Erythroblast (primary cell): ENCODE data around the gene AKNA.
A peak's percentile ranks its signal among the peaks of the same experiment; 100 is the strongest.

ENCODE experiments used
- DNase-seq, 2 experiments: peaks; one replicate each; lab custom pipeline; 2025; lab: John Stamatoyannopoulos, UW
- GATA1 ChIP-seq: IDR thresholded peaks from 2 replicates; pipeline ENCODE4 v1.6.1; 2011; ENCODE audit warnings: low read depth, mild to moderate bottlenecking, control low read depth, low read length, moderate library complexity
- POLR2A ChIP-seq: IDR thresholded peaks from 2 replicates; pipeline ENCODE4 v1.6.1; 2011; ENCODE audit warnings: mild to moderate bottlenecking, low read length

AKNA gene

GRCh38 chr9:114397848-114398605 lies 10.2 kb upstream of the AKNA start:
- peak; percentile 78 to 81 for DNase-seq
- TF ChIP-seq GATA1 (no peak), POLR2A (no peak)

- TF ChIP-seq GATA1 (no peak), POLR2A (no peak)
- DNase-seq: no peak
These were observed 9.6 kb upstream of the AKNA start for GRCh38 chr9:114397219-114397847.

GRCh38 chr9:114396558-114397218 lies 8.9 kb upstream of the AKNA start:
- TF ChIP-seq POLR2A (no peak), GATA1 (no peak)
- DNase-seq: peak in 1 of 2 experiments; percentile 39

GRCh38 chr9:114395768-114396167 lies 8.0 kb upstream of the AKNA start:
- no peak for DNase-seq
- no peak for TF ChIP-seq GATA1
- no peak for TF ChIP-seq POLR2A

GRCh38 chr9:114395334-114395617 lies 7.5 kb upstream of the AKNA start:
- TF ChIP-seq GATA1 (no peak), POLR2A (no peak)
- DNase-seq: no peak

- DNase-seq: no peak
- TF ChIP-seq GATA1 (no peak), POLR2A (no peak)
These were observed 6.9 kb upstream of the AKNA start for GRCh38 chr9:114394523-114395333.

- TF ChIP-seq GATA1: no peak
- TF ChIP-seq POLR2A: no peak
- DNase-seq: peak; percentile 7 to 11
These were observed 4.9 kb upstream of the AKNA start for GRCh38 chr9:114392749-114393112.

GRCh38 chr9:114390952-114391351 lies 3.2 kb upstream of the AKNA start:
- TF ChIP-seq GATA1 (no peak), POLR2A (no peak)
- DNase-seq: no peak

GRCh38 chr9:114389612-114390368 lies 2.0 kb upstream of the AKNA start:
- no peak for DNase-seq
- TF ChIP-seq GATA1 (no peak), POLR2A (no peak)

GRCh38 chr9:114388764-114389375 lies 1.1 kb upstream of the AKNA start:
- no peak for DNase-seq
- TF ChIP-seq GATA1: no peak

- no peak for DNase-seq
- TF ChIP-seq POLR2A (no peak), GATA1 (no peak)
These were observed 538 bp upstream of the AKNA start for GRCh38 chr9:114388357-114388682.

- TF ChIP-seq POLR2A (no peak), GATA1 (no peak)
- no peak for DNase-seq
These were observed 699 bp downstream of the AKNA start for GRCh38 chr9:114386886-114387679.

- no peak for DNase-seq
These were observed 1.4 kb downstream of the AKNA start for GRCh38 chr9:114386361-114386885.

More at GRCh38 chr9:114386361-114386885, 1.4 kb downstream of the AKNA start:
- no peak for TF ChIP-seq GATA1
- no peak for TF ChIP-seq POLR2A
